Karpas-422 (cell line): ENCODE data around the gene DNAL4. TPM values are rescaled to one million over a fixed set of nuclear protein-coding genes. Genes with fewer than 3 reads are reported as not detected.

Experiments
- DNase-seq: peaks from one replicate; pipeline ENCODE4 v3.0.0-alpha.2; 2015
- H2AFZ ChIP-seq: fragments of 200-600 bp; sonication (generic); 2 replicates; pipeline ENCODE4 v1.6.1; 2014; ENCODE audit warnings: antibody characterized with exemption, low read length, mixed read lengths
- H3K27ac ChIP-seq: fragments of 200-600 bp; sonication (generic); 2 replicates; pipeline ENCODE4 v1.5.1; 2014; ENCODE audit warnings: mild to moderate bottlenecking, low read length, moderate library complexity
- H3K27me3 ChIP-seq: fragments of 200-600 bp; sonication (generic); 2 replicates; pipeline ENCODE4 v1.6.1; 2014; ENCODE audit warnings: low read length, mixed read lengths
- H3K36me3 ChIP-seq: fragments of 200-600 bp; sonication (generic); 2 replicates; pipeline ENCODE4 v1.6.1; 2014; ENCODE audit warnings: low read length, mixed read lengths; ENCODE audit not compliant: insufficient read depth
- H3K4me1 ChIP-seq: fragments of 200-600 bp; sonication (generic); 2 replicates; pipeline ENCODE4 v1.6.1; 2014; ENCODE audit warnings: mild to moderate bottlenecking, low read length, mixed read lengths
- H3K4me2 ChIP-seq: fragments of 200-600 bp; sonication (generic); 2 replicates; pipeline ENCODE4 v1.6.1; 2014; ENCODE audit warnings: low read length, low read depth, mild to moderate bottlenecking; ENCODE audit not compliant: poor library complexity, severe bottlenecking
- H3K4me3 ChIP-seq: fragments of 200-600 bp; sonication (generic); 2 replicates; pipeline ENCODE4 v1.5.1; 2014; ENCODE audit warnings: mild to moderate bottlenecking, antibody characterized with exemption, low read length, mixed read lengths
- H3K79me2 ChIP-seq: fragments of 200-600 bp; sonication (generic); 2 replicates; pipeline ENCODE4 v1.6.1; 2014; ENCODE audit warnings: mild to moderate bottlenecking, low read length, mixed read lengths
- H3K9ac ChIP-seq: fragments of 200-600 bp; sonication (generic); 2 replicates; pipeline ENCODE4 v1.6.0; 2014; ENCODE audit warnings: low read length
- H3K9me2 ChIP-seq: fragments of 200-600 bp; sonication (generic), shearing (Covaris generic); replicated peaks from 2 replicates; pipeline ENCODE4 v1.6.0; 2014; ENCODE audit warnings: mild to moderate bottlenecking, low read length, moderate library complexity; ENCODE audit not compliant: insufficient read depth
- H3K9me3 ChIP-seq: fragments of 300-700, 200-600 bp; sonication (generic); 2 replicates; pipeline ENCODE4 v1.6.1; 2014; ENCODE audit warnings: low read length, mixed read lengths
- H4K20me1 ChIP-seq: fragments of 200-600 bp; sonication (generic); 2 replicates; pipeline ENCODE4 v1.6.1; 2014; ENCODE audit warnings: mild to moderate bottlenecking, antibody characterized with exemption, low read length, low read depth; ENCODE audit not compliant: insufficient read depth
- total RNA-seq: library from RNA; depleted of rRNA; stranded (reverse); fragments of >200 nt; shearing (Covaris generic); gene quantifications from 2 replicates; pipeline ENCODE4 v1.2.3, GENCODE V29; 2014; ENCODE audit warnings: low replicate concordance

The DNAL4 gene
- total RNA-seq, 1 experiment from 2014 or later: 3.2 TPM

GRCh38 chr22:38835888-38836301 lies 42.0 kb upstream of the DNAL4 start:
- Histone ChIP-seq H3K79me2 (no peaks in the 10 kb centered on the region), H4K20me1 (no peaks in the 10 kb centered on the region), H3K36me3 (no peaks in the 10 kb centered on the region), H3K9me3 (no peaks in the 10 kb centered on the region), H3K27me3 (no peaks in the 10 kb centered on the region), H3K4me2 (no peak overlapping the region), H3K9ac (no peak overlapping the region), H3K4me1 (no peaks in the 10 kb centered on the region), H3K27ac (no peak overlapping the region), H2AFZ (no peak overlapping the region), H3K9me2 (no peaks in the 10 kb centered on the region), H3K4me3 (no peak overlapping the region)
- DNase-seq: no peak

GRCh38 chr22:38834991-38835390 lies 41.0 kb upstream of the DNAL4 start:
- no peaks in the 10 kb centered on the region for H3K9me2 ChIP-seq
- no peaks in the 10 kb centered on the region for H3K4me1 ChIP-seq
- H2AFZ ChIP-seq: no peak overlapping the region
- H3K4me3 ChIP-seq: no peak overlapping the region
- DNase-seq: no peak
- no peak overlapping the region for H3K4me2 ChIP-seq
- no peak overlapping the region for H3K9ac ChIP-seq
- H3K79me2 ChIP-seq: no peaks in the 10 kb centered on the region
- H3K36me3 ChIP-seq: no peaks in the 10 kb centered on the region
- H3K9me3 ChIP-seq: no peaks in the 10 kb centered on the region
- H3K27me3 ChIP-seq: no peaks in the 10 kb centered on the region
- H3K27ac ChIP-seq: no peak overlapping the region
- H4K20me1 ChIP-seq: no peaks in the 10 kb centered on the region

- Histone ChIP-seq H3K4me3 (no peak overlapping the region), H4K20me1 (no peaks in the 10 kb centered on the region), H3K4me2 (no peak overlapping the region), H2AFZ (no peak overlapping the region), H3K36me3 (no peaks in the 10 kb centered on the region), H3K27me3 (no peaks in the 10 kb centered on the region), H3K4me1 (no peaks in the 10 kb centered on the region), H3K9ac (no peak overlapping the region), H3K9me2 (no peaks in the 10 kb centered on the region), H3K79me2 (no peaks in the 10 kb centered on the region), H3K9me3 (no peaks in the 10 kb centered on the region), H3K27ac (no peak overlapping the region)
- no peak for DNase-seq
These were observed 40.4 kb upstream of the DNAL4 start for GRCh38 chr22:38834215-38834953.

- Histone ChIP-seq H2AFZ (no peak overlapping the region), H3K9ac (no peak overlapping the region), H3K27ac (no peak overlapping the region), H3K4me3 (no peak overlapping the region), H3K79me2 (no peaks in the 10 kb centered on the region), H3K36me3 (no peaks in the 10 kb centered on the region), H3K4me1 (no peaks in the 10 kb centered on the region), H3K4me2 (no peak overlapping the region), H3K9me2 (no peaks in the 10 kb centered on the region), H4K20me1 (no peaks in the 10 kb centered on the region), H3K9me3 (no peaks in the 10 kb centered on the region), H3K27me3 (no peaks in the 10 kb centered on the region)
- DNase-seq: no peak
These were observed 39.1 kb upstream of the DNAL4 start for GRCh38 chr22:38833061-38833460.

- Histone ChIP-seq H3K36me3 (no peaks in the 10 kb centered on the region), H3K4me2 (no peak overlapping the region), H3K27me3 (no peaks in the 10 kb centered on the region), H3K4me1 (no peaks in the 10 kb centered on the region), H3K9me2 (no peaks in the 10 kb centered on the region), H3K9me3 (no peaks in the 10 kb centered on the region), H3K4me3 (no peak overlapping the region), H3K9ac (no peak overlapping the region), H3K27ac (no peak overlapping the region), H3K79me2 (no peaks in the 10 kb centered on the region), H2AFZ (no peak overlapping the region), H4K20me1 (no peaks in the 10 kb centered on the region)
- no peak for DNase-seq
These were observed 38.3 kb upstream of the DNAL4 start for GRCh38 chr22:38832005-38832978.

GRCh38 chr22:38831166-38831945 lies 37.4 kb upstream of the DNAL4 start:
- Histone ChIP-seq H2AFZ (no peak overlapping the region), H3K9ac (no peak overlapping the region), H3K4me1 (no peaks in the 10 kb centered on the region), H3K27ac (no peak overlapping the region), H3K9me2 (no peaks in the 10 kb centered on the region), H4K20me1 (no peaks in the 10 kb centered on the region), H3K36me3 (no peaks in the 10 kb centered on the region), H3K79me2 (no peaks in the 10 kb centered on the region), H3K4me3 (no peak overlapping the region), H3K9me3 (no peaks in the 10 kb centered on the region), H3K4me2 (no peak overlapping the region), H3K27me3 (no peaks in the 10 kb centered on the region)
- no peak for DNase-seq

- Histone ChIP-seq H3K27ac (no peak overlapping the region), H3K27me3 (no peaks in the 10 kb centered on the region), H4K20me1 (no peaks in the 10 kb centered on the region), H3K79me2 (no peaks in the 10 kb centered on the region), H3K4me3 (no peak overlapping the region), H3K9ac (no peak overlapping the region), H2AFZ (no peak overlapping the region), H3K9me3 (no peaks in the 10 kb centered on the region), H3K4me2 (no peak overlapping the region), H3K36me3 (no peaks in the 10 kb centered on the region), H3K9me2 (no peaks in the 10 kb centered on the region), H3K4me1 (no peaks in the 10 kb centered on the region)
- no peak for DNase-seq
These were observed 36.8 kb upstream of the DNAL4 start for GRCh38 chr22:38830845-38831108.
